GM21786 (cell line): ENCODE measurements around the gene GPR37L1.
"Not testable (repeated sequence)": the region's sequence is repeated elsewhere in the genome, so short reads cannot be mapped to it uniquely, and the experiment has no call there.

ENCODE experiments used
- ATAC-seq: cut with Tn5 transposase; IDR thresholded peaks from one replicate; pipeline ENCODE4 v1.9.1; 2021; ENCODE audit not compliant: unreplicated experiment

The GPR37L1 gene

GRCh38 chr1:202133001-202133400, 10.3 kb downstream of the GPR37L1 start:
- no peak for ATAC-seq

DNA sequence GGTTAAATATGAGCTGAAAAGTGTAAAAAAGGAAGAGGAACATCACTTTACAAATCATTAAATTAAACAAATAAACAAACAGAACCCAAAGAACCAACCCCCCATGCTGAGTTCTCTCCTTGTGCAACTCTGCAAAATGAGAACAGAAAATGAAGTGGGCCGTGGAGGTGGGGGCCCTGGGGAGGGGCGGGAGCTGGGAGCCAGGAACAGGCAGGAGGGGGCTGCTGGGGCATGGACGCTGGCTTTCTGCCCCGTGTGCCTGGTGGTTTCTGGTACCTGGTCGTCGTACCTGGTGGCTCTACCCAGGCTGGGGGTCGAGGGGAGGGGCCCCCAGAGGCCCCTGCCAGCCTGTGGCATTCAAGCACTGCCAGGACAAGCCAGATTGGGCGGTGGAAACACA, 10.8 kb downstream of the GPR37L1 start:
- no peak for ATAC-seq

GRCh38 chr1:202133989-202134388, 11.3 kb downstream of the GPR37L1 start:
- no peak for ATAC-seq

GRCh38 chr1:202134645-202135172, 12.0 kb downstream of the GPR37L1 start:
- ATAC-seq: no peak

DNA sequence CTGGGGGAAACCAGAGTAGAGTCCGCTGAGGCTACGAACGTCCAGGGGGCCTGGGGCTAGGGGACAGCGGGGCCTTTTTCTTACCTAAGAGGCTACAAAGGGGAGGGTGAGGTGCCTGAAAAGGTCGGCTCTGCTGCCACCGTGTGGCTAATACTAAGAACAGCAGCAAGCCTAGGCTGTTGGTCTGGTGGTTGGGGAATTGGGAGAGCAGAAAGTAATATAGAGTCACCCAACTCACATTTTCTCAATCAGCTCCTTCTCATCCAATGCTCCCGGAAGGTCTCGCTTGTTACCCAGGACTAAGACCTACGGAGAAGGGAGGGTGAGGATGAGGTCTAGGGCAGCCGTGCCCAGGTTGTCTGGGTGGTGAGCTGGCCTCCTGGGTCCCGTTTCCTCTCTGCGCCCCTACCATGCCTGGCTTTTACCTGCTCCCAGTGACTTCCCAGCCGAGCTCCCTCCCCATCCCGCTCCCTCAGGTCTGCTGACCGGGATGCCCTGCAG, 12.6 kb downstream of the GPR37L1 start:
- peak; percentile 68 for ATAC-seq

DNA sequence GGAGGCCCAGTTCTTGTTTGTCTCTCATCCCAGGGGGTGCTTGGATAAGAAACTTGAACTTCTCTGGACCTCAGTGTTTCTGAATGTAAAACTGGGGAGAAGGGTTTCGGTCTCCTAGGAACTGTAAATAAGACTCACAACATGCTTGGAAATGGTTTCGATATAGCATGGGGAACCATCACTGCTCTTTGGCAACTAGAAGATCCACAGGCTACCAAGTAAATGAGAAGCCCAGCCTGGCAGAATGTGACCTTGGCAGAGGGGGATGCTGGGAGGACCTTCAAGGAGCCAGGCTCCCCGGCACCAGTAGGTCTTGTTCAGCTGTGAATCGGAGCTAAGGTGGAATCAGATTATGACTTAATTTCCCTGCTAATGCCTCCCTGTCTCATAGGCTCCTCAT, 18.1 kb downstream of the GPR37L1 start:
- ATAC-seq: no peak

GRCh38 chr1:202141468-202141867, 18.8 kb downstream of the GPR37L1 start:
- ATAC-seq: not testable (repeated sequence)

DNA sequence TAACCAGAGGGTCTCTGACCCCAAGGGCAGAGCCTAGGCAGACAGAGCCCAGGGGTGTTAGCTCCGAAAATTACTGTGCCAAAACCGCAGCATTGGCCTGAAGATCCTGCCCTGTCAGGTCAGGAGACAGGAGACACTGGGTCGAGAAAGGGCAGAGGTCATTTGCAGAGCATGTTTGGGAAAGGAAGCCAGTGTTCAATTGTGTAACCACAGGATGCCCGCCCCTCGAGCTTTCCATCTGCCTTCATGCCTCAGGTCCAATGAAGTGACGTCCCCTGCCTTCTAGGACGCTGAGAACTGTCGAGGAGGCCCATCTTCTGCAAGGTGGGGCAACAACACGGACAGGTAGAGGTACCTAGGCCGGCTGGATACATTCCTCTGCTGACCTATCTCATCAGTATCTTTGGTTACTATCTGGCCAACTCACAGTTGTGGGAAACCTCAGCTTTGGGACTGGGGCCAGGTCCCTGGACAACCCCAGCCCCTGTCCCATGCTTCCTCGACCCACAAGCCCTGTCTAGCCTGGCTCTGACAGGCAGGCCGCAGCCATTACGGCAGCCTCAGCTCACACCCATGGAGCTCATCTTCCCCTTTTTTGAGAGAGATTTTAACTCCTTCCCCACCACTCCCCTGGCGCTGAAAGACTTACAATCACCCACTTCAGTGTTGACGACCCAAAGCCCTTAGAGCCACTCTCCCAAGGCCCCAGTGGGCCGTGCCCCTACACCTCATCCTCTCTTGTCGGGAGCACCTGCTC, 20.5 kb downstream of the GPR37L1 start:
- peak; percentile 6 for ATAC-seq

GRCh38 chr1:202143768-202144401, 21.2 kb downstream of the GPR37L1 start:
- peak; percentile 43 for ATAC-seq

- peak; percentile 68 for ATAC-seq
Measured at GRCh38 chr1:202144402-202145067, 21.8 kb downstream of the GPR37L1 start, which contains the start of gene ARL8A. Gene ARL8A, minus strand, starts transcription at chr1:202144737. Its CDS starts 165 bp downstream, at chr1:202144572.

DNA sequence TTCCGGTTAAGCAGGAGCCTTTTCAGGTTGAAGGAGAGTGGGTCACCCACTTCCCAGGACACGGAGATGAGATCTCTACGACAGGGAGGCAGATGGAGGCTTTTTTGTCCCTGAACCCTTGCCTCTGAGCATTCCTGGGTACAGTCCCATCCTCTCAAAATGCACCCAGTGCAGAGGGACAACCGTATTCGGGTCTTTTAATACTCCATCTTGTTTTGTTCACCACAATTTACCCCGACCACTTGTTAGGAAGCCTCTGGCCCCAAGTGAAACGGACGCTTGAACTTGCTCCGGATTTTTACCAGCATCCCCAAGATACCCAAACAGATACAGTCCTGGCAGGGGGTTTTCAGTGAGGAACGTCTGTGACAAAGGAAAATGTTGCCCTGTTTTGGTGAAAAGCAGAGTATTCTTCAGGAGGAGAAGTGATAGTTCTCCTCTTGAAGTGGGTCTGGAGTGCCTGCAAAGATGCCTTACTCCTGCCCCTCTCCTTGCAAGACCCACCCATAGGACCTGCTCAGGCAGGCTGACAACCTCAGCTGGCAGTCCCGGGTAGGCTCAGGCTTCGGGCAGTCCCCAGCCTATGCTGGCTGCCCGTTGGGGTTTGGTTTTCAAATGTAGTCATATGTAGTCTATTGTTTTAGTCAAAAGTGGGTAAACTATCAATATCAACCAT, 22.5 kb downstream of the GPR37L1 start:
- ATAC-seq: peak; percentile 1

- ATAC-seq: not testable (repeated sequence)
Measured at GRCh38 chr1:202145744-202146140, 23.0 kb downstream of the GPR37L1 start.

- no peak for ATAC-seq
Measured at GRCh38 chr1:202146279-202146678, 23.6 kb downstream of the GPR37L1 start.

- no peak for ATAC-seq
Measured at GRCh38 chr1:202146993-202147392, 24.3 kb downstream of the GPR37L1 start.

GRCh38 chr1:202148391-202148790, 25.7 kb downstream of the GPR37L1 start:
- ATAC-seq: no peak

GRCh38 chr1:202149566-202149965, 26.8 kb downstream of the GPR37L1 start:
- ATAC-seq: no peak

DNA sequence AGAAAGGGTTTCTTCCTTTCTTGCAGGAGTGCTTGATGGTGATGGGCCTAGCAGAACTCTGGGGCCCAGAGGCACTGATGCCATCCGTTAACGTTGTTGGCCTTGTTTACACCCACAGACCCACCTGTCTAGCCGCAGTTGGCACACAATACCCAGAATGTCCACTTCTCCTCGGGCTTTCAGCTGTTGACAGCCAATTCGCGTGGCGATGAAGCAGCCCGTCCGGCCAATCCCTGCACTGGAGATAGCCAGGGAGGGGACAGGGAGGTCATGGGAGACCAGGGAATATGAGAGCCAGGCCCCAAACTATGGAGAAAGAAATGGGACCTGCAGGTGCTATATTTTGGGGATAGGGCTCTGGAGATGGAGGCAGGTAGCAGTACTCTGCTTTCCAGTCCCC, 27.5 kb downstream of the GPR37L1 start:
- ATAC-seq: no peak

DNA sequence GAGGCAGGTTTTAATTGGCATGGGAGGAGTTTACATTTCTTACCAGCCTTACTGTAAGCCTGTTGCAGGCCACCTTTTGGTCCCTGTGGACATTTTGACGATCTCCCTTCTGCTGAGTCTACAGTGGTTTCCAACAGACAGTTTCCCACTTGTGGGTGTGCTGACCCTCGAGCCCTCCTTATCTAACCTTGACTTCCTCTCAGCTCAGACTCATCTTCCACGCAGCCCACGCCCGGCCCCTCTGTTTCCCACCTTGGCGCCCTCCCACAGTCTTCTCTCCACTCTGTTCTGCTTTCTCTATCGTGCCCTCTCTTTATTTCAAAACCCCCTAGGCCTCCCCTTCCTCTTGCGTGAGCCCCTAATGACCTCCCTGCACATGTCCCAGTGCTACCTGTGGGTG, 27.9 kb downstream of the GPR37L1 start:
- ATAC-seq: no peak

DNA sequence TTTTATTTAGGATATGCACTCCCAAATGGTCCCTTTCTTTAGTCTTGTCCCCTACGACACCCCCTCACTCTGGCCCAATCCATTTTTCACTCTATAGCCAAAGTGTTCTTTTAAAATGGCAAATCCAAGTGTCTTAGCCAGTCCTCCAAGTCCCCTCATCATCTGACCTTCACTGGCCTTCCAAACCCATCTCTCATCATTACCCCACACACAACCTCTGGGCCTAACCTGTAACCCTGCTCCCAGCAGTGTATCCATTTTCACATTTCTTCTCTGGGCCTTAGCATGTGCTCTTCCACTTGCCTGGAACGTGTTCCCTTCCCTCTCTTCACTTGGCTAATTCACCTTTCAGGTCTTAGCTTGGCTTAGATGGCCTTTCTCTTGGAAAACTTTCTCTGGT, 28.3 kb downstream of the GPR37L1 start:
- no peak for ATAC-seq

DNA sequence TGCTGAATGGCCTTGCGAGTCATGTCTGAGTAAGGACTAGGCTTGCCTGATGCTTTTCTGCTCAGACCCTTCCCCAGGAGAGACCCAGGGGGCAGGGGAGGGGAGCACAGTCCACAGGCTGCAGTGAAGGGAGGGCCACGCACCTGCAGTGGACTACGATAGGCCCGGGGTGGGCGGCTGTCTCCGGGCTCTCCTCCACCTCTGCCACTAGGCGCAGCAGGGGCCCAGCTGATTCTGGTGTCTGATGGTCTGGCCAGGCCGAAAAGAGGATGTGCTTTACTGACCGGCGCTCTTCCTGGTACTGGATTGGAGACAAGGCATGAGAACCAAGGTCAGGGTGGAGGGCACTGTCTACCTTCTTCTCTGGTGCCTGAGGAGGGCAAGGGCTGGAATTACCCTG, 29.7 kb downstream of the GPR37L1 start:
- no peak for ATAC-seq

- ATAC-seq: no peak
Measured at GRCh38 chr1:202153284-202153683, 30.6 kb downstream of the GPR37L1 start.
